ENCODE results near the gene CBLN4. TPM values are rescaled to one million over a fixed set of nuclear protein-coding genes. Genes with fewer than 3 reads are reported as not detected.
A peak's percentile ranks its signal among the peaks of the same experiment; 100 is the strongest.

CBLN4 gene
- total RNA-seq = 10 to 100 TPM in 7 of 9 donors, 1 to 10 TPM in 2; 5.0 to 35.5 (median 19.6) TPM
- 10 to 100 TPM in 1 of 3 donors, 1 to 10 TPM in 2; 5.2 to 10.9 (median 5.9) TPM for polyA plus RNA-seq
- long read RNA-seq, donor 1, partial matches to known transcripts = 0 of 1 reads
- long read RNA-seq, donor 1, other reads (novel, unspliced or antisense) = 0 of 1 reads
- long read RNA-seq, donor 2 = 0 reads
- long read RNA-seq, donor 3 = 0 reads
- long read RNA-seq, donor 4, partial matches to known transcripts = 0 of 1 reads
- long read RNA-seq, donor 4, other reads (novel, unspliced or antisense) = 0 of 1 reads
- long read RNA-seq, donor 5, transcript CBLN4-201 (3 exons, 3,024 nt) = major isoform, 36 of 42 reads
- long read RNA-seq, donor 5, partial matches to known transcripts = 2 of 42 reads
- long read RNA-seq, donor 5, other reads (novel, unspliced or antisense) = 4 of 42 reads
- long read RNA-seq, donor 6, transcript CBLN4-201 (3 exons, 3,024 nt) = major isoform, 6 of 8 reads
- long read RNA-seq, donor 6, partial matches to known transcripts = 1 of 8 reads
- long read RNA-seq, donor 6, other reads (novel, unspliced or antisense) = 1 of 8 reads
- long read RNA-seq, donor 7, partial matches to known transcripts = 0 of 2 reads
- long read RNA-seq, donor 7, other reads (novel, unspliced or antisense) = 0 of 2 reads
- long read RNA-seq, donor 8, partial matches to known transcripts = 0 of 4 reads
- long read RNA-seq, donor 8, other reads (novel, unspliced or antisense) = 0 of 4 reads
- long read RNA-seq, donor 9 = 0 reads
- long read RNA-seq, donor 10, partial matches to known transcripts = 0 of 1 reads
- long read RNA-seq, donor 10, other reads (novel, unspliced or antisense) = 0 of 1 reads

DNA sequence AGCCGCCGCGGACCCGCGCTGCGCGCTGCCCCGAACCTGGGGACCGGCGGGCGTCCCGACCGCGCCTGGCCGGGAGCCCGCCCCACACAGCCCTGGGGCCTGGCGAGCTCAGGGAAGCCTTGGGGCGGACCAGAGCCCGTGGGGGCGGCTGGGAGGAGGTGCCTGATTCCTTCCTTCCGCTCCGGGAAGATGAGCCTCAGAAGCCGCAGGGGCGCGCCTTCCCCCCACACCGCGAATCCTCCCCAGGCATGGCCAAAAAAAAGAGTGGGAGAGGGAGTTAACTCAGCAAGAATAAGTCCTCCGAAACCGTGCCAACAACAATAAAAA is at the start of gene CBLN4:
TSS of gene CBLN4 (minus strand) at position 131 of the 327 bp plus-strand sequence. CDS start 1,348 bp downstream, outside the sequence.
- Histone ChIP-seq H3K36me3 (replicated peaks in 1 of 2) (no peaks in the 10 kb centered on the region), H3K27ac (peak within 1 kb of the TSS in 2 of 5 donors; percentile 32 to 60), H3K4me1 (replicated peaks in 1 of 2) (no peaks in the 10 kb centered on the region), H3K4me3 (peak within 1 kb of the TSS in 1 of 4 donors; percentile 52), H3K9me3 (replicated peaks in 1 of 3) (no peaks in the 10 kb centered on the region), H3K27me3 (peaks cover 17% of the 10 kb centered on the region)
- TF ChIP-seq, protein P1, sequence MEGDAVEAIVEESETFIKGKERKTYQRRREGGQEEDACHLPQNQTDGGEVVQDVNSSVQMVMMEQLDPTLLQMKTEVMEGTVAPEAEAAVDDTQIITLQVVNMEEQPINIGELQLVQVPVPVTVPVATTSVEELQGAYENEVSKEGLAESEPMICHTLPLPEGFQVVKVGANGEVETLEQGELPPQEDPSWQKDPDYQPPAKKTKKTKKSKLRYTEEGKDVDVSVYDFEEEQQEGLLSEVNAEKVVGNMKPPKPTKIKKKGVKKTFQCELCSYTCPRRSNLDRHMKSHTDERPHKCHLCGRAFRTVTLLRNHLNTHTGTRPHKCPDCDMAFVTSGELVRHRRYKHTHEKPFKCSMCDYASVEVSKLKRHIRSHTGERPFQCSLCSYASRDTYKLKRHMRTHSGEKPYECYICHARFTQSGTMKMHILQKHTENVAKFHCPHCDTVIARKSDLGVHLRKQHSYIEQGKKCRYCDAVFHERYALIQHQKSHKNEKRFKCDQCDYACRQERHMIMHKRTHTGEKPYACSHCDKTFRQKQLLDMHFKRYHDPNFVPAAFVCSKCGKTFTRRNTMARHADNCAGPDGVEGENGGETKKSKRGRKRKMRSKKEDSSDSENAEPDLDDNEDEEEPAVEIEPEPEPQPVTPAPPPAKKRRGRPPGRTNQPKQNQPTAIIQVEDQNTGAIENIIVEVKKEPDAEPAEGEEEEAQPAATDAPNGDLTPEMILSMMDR (IDR thresholded peaks at IDR 0.05) = no peak
- no peak for TF ChIP-seq POLR2A (IDR thresholded peaks at IDR 0.05)
- DNase-seq = peak in 3 of 7 donors; percentile 10 to 25 (median 24)
- WGBS, 4 donors = 2 to 7% (median 4%) methylated on average over 9 to 29 of the region's 29 CpGs
- intact Hi-C loops (cut with DNase I) = no loop called here

- intact Hi-C loops (cut with DNase I) = no loop called here
- 71 to 90% (median 82%) methylated on average over 6 of the region's 6 CpGs for WGBS, 4 donors
- H3K36me3 ChIP-seq (replicated peaks in 1 of 2) = no peaks in the 10 kb centered on the region
- no peaks in the 10 kb centered on the region for H3K9me3 ChIP-seq (replicated peaks in 1 of 3)
- no peak overlapping the region for H3K4me3 ChIP-seq
- H3K27me3 ChIP-seq = no peaks in the 10 kb centered on the region
- TF ChIP-seq, protein P1 (IDR thresholded peaks at IDR 0.05) = no peak
- TF ChIP-seq POLR2A (IDR thresholded peaks at IDR 0.05) = no peak
- no peak overlapping the region for H3K27ac ChIP-seq
- no peak for DNase-seq
- no peaks in the 10 kb centered on the region for H3K4me1 ChIP-seq (replicated peaks in 1 of 2)
Measured at GRCh38 chr20:56043227-56043626, 37.9 kb upstream of the CBLN4 start.

DNA sequence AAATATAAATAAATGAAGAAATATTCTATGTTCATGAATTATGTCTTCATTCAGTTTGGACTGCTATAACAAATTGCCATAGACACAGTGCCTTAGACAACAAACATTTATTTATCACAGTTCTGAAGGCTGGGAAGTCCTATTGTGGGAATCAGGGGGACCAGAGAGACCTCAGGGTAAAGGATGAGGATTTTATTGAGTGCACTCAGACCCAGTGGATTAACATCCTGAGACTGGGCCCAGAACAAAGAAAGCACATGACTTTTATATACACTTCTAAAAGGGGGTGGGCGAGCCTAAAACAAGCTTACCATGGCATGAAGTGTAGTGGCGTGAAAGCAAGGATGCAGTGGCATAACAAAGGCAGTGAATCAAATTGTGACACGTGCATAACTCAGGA is 26.9 kb upstream of the CBLN4 start:
- Histone ChIP-seq H3K27ac (no peak overlapping the region), H3K36me3 (replicated peaks in 1 of 2) (no peaks in the 10 kb centered on the region), H3K27me3 (no peaks in the 10 kb centered on the region), H3K4me1 (replicated peaks in 1 of 2) (no peaks in the 10 kb centered on the region), H3K9me3 (replicated peaks in 1 of 3) (peaks cover 0 to 31% (median 8%) of the 10 kb centered on the region in 3 donors), H3K4me3 (no peak overlapping the region)
- intact Hi-C loops (cut with DNase I) = no loop called here
- no peak for TF ChIP-seq POLR2A (IDR thresholded peaks at IDR 0.05)
- TF ChIP-seq, protein P1 (IDR thresholded peaks at IDR 0.05) = no peak
- no peak for DNase-seq
- 44 to 59% (median 55%) methylated on average over 3 of the region's 3 CpGs for WGBS, 4 donors

GRCh38 chr20:56018716-56019115 is 13.4 kb upstream of the CBLN4 start:
- 61 to 76% (median 64%) methylated on average over 2 of the region's 2 CpGs for WGBS, 4 donors
- no peak for DNase-seq
- intact Hi-C loops (cut with DNase I) = no loop called here
- H3K4me3 ChIP-seq = no peak overlapping the region
- no peaks in the 10 kb centered on the region for H3K9me3 ChIP-seq (replicated peaks in 1 of 3)
- H3K36me3 ChIP-seq (replicated peaks in 1 of 2) = no peaks in the 10 kb centered on the region
- no peaks in the 10 kb centered on the region for H3K27me3 ChIP-seq
- no peak overlapping the region for H3K27ac ChIP-seq
- H3K4me1 ChIP-seq (replicated peaks in 1 of 2) = no peaks in the 10 kb centered on the region
- TF ChIP-seq POLR2A (IDR thresholded peaks at IDR 0.05) = no peak
- TF ChIP-seq, protein P1 (IDR thresholded peaks at IDR 0.05) = no peak

All from adrenal gland (tissue), 19 donors.